Upper lobe of left lung (tissue), 4 donors: ENCODE measurements around the gene RAMP3.

Experiments
- CTCF ChIP-seq, 6 experiments: fragments of 450-650 bp in 4 of 6; fragments of 200-600 bp in 2 of 6; sonication (generic) in 2 of 6; IDR thresholded peaks; one replicate each; pipeline ENCODE4 v1.5.1; 2016 to 2019; ENCODE audit warnings: antibody characterized with exemption in 6 of 6
- POLR2AphosphoS5 ChIP-seq, 2 donors: sonication (generic); formaldehyde crosslinking; IDR thresholded peaks; one replicate each; pipeline ENCODE4 v1.5.1; 2017; ENCODE audit warnings: antibody characterized with exemption in 2 of 2

- TF ChIP-seq CTCF (IDR thresholded peaks at IDR 0.05) (no peak), POLR2AphosphoS5 (IDR thresholded peaks at IDR 0.05) (no peak)
Observed at GRCh38 chr7:45229156-45229920, 71.7 kb downstream of the RAMP3 start.
